Neural cell (in vitro differentiated cells): ENCODE data around the gene GNAI1.

Experiments used
- CTCF ChIP-seq: fragments of 450-650 bp; IDR thresholded peaks from 2 replicates; pipeline ENCODE4 v1.5.1; 2014; ENCODE audit warnings: antibody characterized with exemption, mild to moderate bottlenecking, moderate library complexity; ENCODE audit not compliant: poor library complexity, severe bottlenecking
- EP300 ChIP-seq: fragments of 450-650 bp; conservative IDR thresholded peaks from 2 replicates; pipeline ENCODE4 v1.6.1; 2014; ENCODE audit warnings: antibody characterized with exemption, mild to moderate bottlenecking, moderate library complexity; ENCODE audit not compliant: poor library complexity, severe bottlenecking
- EZH2 ChIP-seq: fragments of 200-600, 300-800 bp; shearing (Covaris generic), sonication (generic); IDR thresholded peaks from 2 replicates; pipeline ENCODE4 v1.6.1; 2014; ENCODE audit warnings: antibody characterized with exemption, low read length, borderline replicate concordance, mild to moderate bottlenecking; ENCODE audit not compliant: insufficient read depth, poor library complexity, severe bottlenecking
- MXI1 ChIP-seq: fragments of 450-650 bp; conservative IDR thresholded peaks from 2 replicates; pipeline ENCODE4 v1.6.1; 2014; ENCODE audit warnings: antibody characterized with exemption, mild to moderate bottlenecking; ENCODE audit not compliant: poor library complexity, severe bottlenecking
- POLR2AphosphoS5 ChIP-seq: IDR thresholded peaks from 2 replicates; pipeline ENCODE4 v1.6.1; 2012
- RAD21 ChIP-seq: fragments of 450-650 bp; conservative IDR thresholded peaks from 2 replicates; pipeline ENCODE4 v1.6.1; 2014; ENCODE audit warnings: antibody characterized with exemption, mild to moderate bottlenecking, moderate library complexity

DNA sequence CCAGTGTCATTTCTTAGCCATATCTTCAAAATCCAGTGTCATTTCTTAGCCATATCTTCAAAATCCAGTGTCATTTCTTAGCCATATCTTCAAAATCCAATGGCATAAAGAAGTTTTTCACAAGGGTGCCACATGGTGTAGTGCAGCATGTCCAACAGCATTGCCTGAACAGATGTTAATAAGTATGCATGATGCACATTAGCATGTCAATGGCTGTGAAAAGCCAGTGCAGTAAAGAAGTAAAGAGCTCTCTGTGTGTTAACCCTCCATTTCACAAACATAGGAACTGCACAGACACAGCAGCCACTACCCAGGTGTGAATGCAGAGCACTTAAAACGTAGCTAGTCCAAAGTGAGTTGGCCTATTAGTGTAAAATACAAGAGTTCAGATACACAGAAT, 89.8 kb downstream of the GNAI1 start:
- TF ChIP-seq CTCF: no peak
- TF ChIP-seq POLR2AphosphoS5: no peak
- TF ChIP-seq MXI1: no peak
- TF ChIP-seq EP300: no peak
- no peak for TF ChIP-seq RAD21
- no peak for TF ChIP-seq EZH2
